IMR-90 (cell line): ENCODE results near the gene UGT1A7. TPM values are rescaled to one million over a fixed set of nuclear protein-coding genes. Genes with fewer than 3 reads are reported as not detected.

ENCODE experiments used
- ATAC-seq: fragments of 200-7000 bp; cut with Tn5 transposase; 2 replicates; pipeline ENCODE4 v1.9.1; 2020; ENCODE audit warnings: low read depth, mild to moderate bottlenecking, moderate library complexity
- BruUV-seq: library from RNA; stranded (reverse); fragments of 400-500 nt; replicated peaks from 2 replicates; lab custom pipeline; 2021; lab: Mats Ljungman, UMichigan
- CTCF ChIA-PET: fragments of 300-600 bp; formaldehyde crosslinking; extraction: SDS; loops from one replicate; lab custom pipeline; 2021; ENCODE audit warnings: antibody characterized with exemption; lab: Yijun Ruan, JAX
- POLR2A ChIA-PET: fragments of 300-600 bp; sonication (Branson Sonifier 250); formaldehyde crosslinking; loops from one replicate; lab custom pipeline; 2022; ENCODE audit warnings: antibody characterized with exemption; ENCODE audit not compliant: unreplicated experiment; lab: Charles Lee
- DNase-seq: peaks from one replicate; pipeline ENCODE4 v3.0.0; 2013
- H2AFZ ChIP-seq: replicated peaks from 2 replicates; pipeline ENCODE3; 2013; ENCODE audit warnings: low read length, mild to moderate bottlenecking; ENCODE audit not compliant: poor library complexity
- H2AK5ac ChIP-seq: 2 replicates; pipeline ENCODE4 v1.6.1; 2013; ENCODE audit warnings: low read depth, low read length, inconsistent platforms
- H2AK9ac ChIP-seq: replicated peaks from 2 replicates; pipeline ENCODE3; 2013; ENCODE audit warnings: mild to moderate bottlenecking, low read depth, low read length, moderate library complexity; ENCODE audit not compliant: poor library complexity
- H2BK120ac ChIP-seq: 2 replicates; pipeline ENCODE4 v1.6.1; 2013; ENCODE audit warnings: low read depth, low read length, inconsistent platforms
- H2BK15ac ChIP-seq: 3 replicates; pipeline ENCODE4 v1.6.1; 2013; ENCODE audit warnings: low read depth, low read length, inconsistent platforms
- H2BK20ac ChIP-seq: 2 replicates; pipeline ENCODE4 v1.6.1; 2013; ENCODE audit warnings: low read depth, mild to moderate bottlenecking, inconsistent platforms, low read length, moderate library complexity
- H2BK5ac ChIP-seq: 2 replicates; pipeline ENCODE4 v1.6.1; 2013; ENCODE audit warnings: mild to moderate bottlenecking, low read depth, low read length, inconsistent platforms; ENCODE audit not compliant: poor library complexity, severe bottlenecking
- H3K14ac ChIP-seq: replicated peaks from 2 replicates; pipeline ENCODE4 v1.6.1; 2013; ENCODE audit warnings: low read depth, low read length, inconsistent platforms
- H3K18ac ChIP-seq: 2 replicates; pipeline ENCODE4 v1.6.1; 2013; ENCODE audit warnings: low read depth, low read length, control low read depth
- H3K23ac ChIP-seq: 2 replicates; pipeline ENCODE4 v1.6.1; 2013; ENCODE audit warnings: low read depth, low read length, inconsistent platforms
- H3K27ac ChIP-seq: 2 replicates; pipeline ENCODE4 v1.5.1; 2013; ENCODE audit warnings: mild to moderate bottlenecking, control low read depth, low read length; ENCODE audit not compliant: insufficient read depth
- H3K27me3 ChIP-seq: 2 replicates; pipeline ENCODE4 v1.6.1; 2013; ENCODE audit warnings: low read length; ENCODE audit not compliant: control insufficient read depth, insufficient read depth
- H3K36me3 ChIP-seq: 2 replicates; pipeline ENCODE4 v1.6.1; 2013; ENCODE audit warnings: low read length, mixed read lengths; ENCODE audit not compliant: control insufficient read depth, insufficient read depth
- H3K4ac ChIP-seq: 2 replicates; pipeline ENCODE4 v1.6.1; 2013; ENCODE audit warnings: low read depth, low read length, inconsistent platforms
- H3K4me1 ChIP-seq: 2 replicates; pipeline ENCODE4 v1.6.1; 2013; ENCODE audit warnings: low read length, mixed read lengths; ENCODE audit not compliant: control insufficient read depth, insufficient read depth
- H3K4me2 ChIP-seq: 2 replicates; pipeline ENCODE4 v1.6.1; 2013; ENCODE audit warnings: low read depth, mild to moderate bottlenecking, control low read depth, low read length, moderate library complexity
- H3K4me3 ChIP-seq: 2 replicates; pipeline ENCODE4 v1.5.1; 2013; ENCODE audit warnings: low read depth, mild to moderate bottlenecking, control low read depth, low read length, moderate library complexity; ENCODE audit not compliant: insufficient read depth
- H3K56ac ChIP-seq: 2 replicates; pipeline ENCODE4 v1.6.1; 2013; ENCODE audit warnings: low read length, inconsistent platforms; ENCODE audit not compliant: insufficient read depth; ENCODE audit errors: extremely low read depth
- H3K79me1 ChIP-seq, 2 experiments: 2 replicates each; pipeline ENCODE4 v1.6.1; 2013; ENCODE audit warnings: low read length in 2 of 2, inconsistent platforms in 1 of 2, low read depth in 1 of 2
- H3K9ac ChIP-seq: 2 replicates; pipeline ENCODE4 v1.6.1; 2013; ENCODE audit warnings: low read depth, low read length, control low read depth
- H3K9me1 ChIP-seq: 2 replicates; pipeline ENCODE4 v1.6.1; 2013; ENCODE audit warnings: low read length, inconsistent platforms; ENCODE audit not compliant: insufficient read depth
- H3K9me3 ChIP-seq: 2 replicates; pipeline ENCODE4 v1.6.1; 2013; ENCODE audit warnings: low read length; ENCODE audit not compliant: control insufficient read depth, insufficient read depth
- H4K20me1 ChIP-seq: 2 replicates; pipeline ENCODE4 v1.6.1; 2013; ENCODE audit warnings: low read length, inconsistent platforms; ENCODE audit not compliant: insufficient read depth
- H4K5ac ChIP-seq: 2 replicates; pipeline ENCODE4 v1.6.1; 2013; ENCODE audit warnings: mild to moderate bottlenecking, low read depth, low read length, control low read depth
- H4K8ac ChIP-seq, 2 experiments: 2 replicates each; pipeline ENCODE4 v1.6.1; 2013; ENCODE audit warnings: low read depth in 2 of 2, low read length in 2 of 2, control low read depth in 1 of 2, inconsistent platforms in 1 of 2
- H4K91ac ChIP-seq: 2 replicates; pipeline ENCODE4 v1.6.1; 2013; ENCODE audit warnings: low read depth, low read length, inconsistent platforms; ENCODE audit not compliant: insufficient read depth
- BHLHE40 ChIP-seq: fragments of 150-350 bp; IDR thresholded peaks from 2 replicates; pipeline ENCODE4 v1.6.1; 2016; ENCODE audit warnings: mild to moderate bottlenecking, low read depth, low read length
- CEBPB ChIP-seq: IDR thresholded peaks from 2 replicates; pipeline ENCODE4 v1.6.1; 2012; ENCODE audit warnings: low read depth, low read length, improper control_type of control experiment
- CHD1 ChIP-seq: IDR thresholded peaks from 2 replicates; pipeline ENCODE4 v1.6.1; 2012; ENCODE audit warnings: low read depth, low read length, improper control_type of control experiment
- CTCF ChIP-seq: conservative IDR thresholded peaks from 2 replicates; pipeline ENCODE4 v1.5.1; 2012; ENCODE audit warnings: mild to moderate bottlenecking, low read depth, low read length, improper control_type of control experiment
- FOS ChIP-seq: fragments of 150-350 bp; IDR thresholded peaks from 2 replicates; pipeline ENCODE4 v1.6.1; 2016; ENCODE audit warnings: low read depth, low read length
- POLR2A ChIP-seq: IDR thresholded peaks from 2 replicates; pipeline ENCODE4 v1.6.1; 2012; ENCODE audit warnings: mild to moderate bottlenecking, low read depth, low read length
- RCOR1 ChIP-seq: IDR thresholded peaks from 2 replicates; pipeline ENCODE4 v1.6.1; 2012; ENCODE audit warnings: mild to moderate bottlenecking, low read length, improper control_type of control experiment; ENCODE audit not compliant: insufficient replicate concordance
- WGBS, 2 experiments: methylation state at CpG; one replicate each; pipeline versions ENCODE4 v1.1.5 to v1.1.7; 2013; ENCODE audit warnings: missing lambda C conversion rate in 2 of 2; ENCODE audit not compliant: insufficient read length in 1 of 2; ENCODE audit errors: extremely low coverage in 2 of 2; 5-methylcytosine and 5-hydroxymethylcytosine counted together
- dilution Hi-C: fragments of 300-500 bp; cut with HindIII; formaldehyde crosslinking; loops from one replicate; pipeline ENCODE4 v1.14.3; 2018; ENCODE audit warnings: low sequenced_read_pairs; ENCODE audit not compliant: unreplicated experiment
- in situ Hi-C: fragments of 300-500 bp; cut with MboI; formaldehyde crosslinking; loops from 3 replicates; pipeline ENCODE4 v1.14.3; 2019; ENCODE audit warnings: low sequenced_read_pairs, inconsistent platforms, mixed read lengths
- intact Hi-C: fragments of 100-400 bp; cut with micrococcal nuclease; formaldehyde crosslinking; loops from 2 replicates; pipeline ENCODE4 v1.10.0; 2022
- polyA plus RNA-seq, 3 experiments: library from polyadenylated mRNA; depleted of rRNA; stranded (reverse); fragments of >200 nt; gene quantifications; 2 replicates each; pipeline ENCODE4 v1.2.3, GENCODE V29; 2012; ENCODE audit warnings: low replicate concordance in 1 of 3
- total RNA-seq: library from RNA; depleted of rRNA; stranded (reverse); fragments of >200 nt; gene quantifications from 2 replicates; pipeline ENCODE4 v1.2.3, GENCODE V29; 2012
- TF ChIP-seq, protein P1 (sequence below): fragments of 150-350 bp; IDR thresholded peaks from 2 replicates; pipeline ENCODE4 v1.6.1; 2017; ENCODE audit warnings: mild to moderate bottlenecking, antibody characterized with exemption, low read length, low read depth

The UGT1A7 gene
- total and polyA plus RNA-seq, 2 of the 4 experiments (the other 2 are of a cell fraction): not detected

DNA sequence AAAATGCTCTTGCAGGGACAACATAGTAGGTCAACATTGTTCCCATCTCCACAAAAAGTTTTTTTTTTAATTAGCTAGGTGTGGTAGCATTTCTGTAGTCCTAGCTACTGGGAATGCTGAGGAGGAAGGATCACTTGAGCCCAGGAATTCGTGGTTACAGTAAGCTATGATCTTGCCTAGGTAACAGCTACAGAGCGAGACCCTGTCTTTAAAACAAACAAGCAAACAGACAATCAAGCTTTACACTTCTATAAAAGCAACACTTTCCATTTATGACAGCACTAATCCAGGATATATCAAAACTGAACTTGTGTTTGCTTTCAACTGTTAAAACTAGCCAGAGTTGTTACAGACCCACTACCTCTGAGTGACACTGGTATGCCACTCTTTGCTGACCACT, 59.2 kb downstream of the UGT1A7 start:
- intact Hi-C loops: no loop called here
- Histone ChIP-seq H2AK9ac (no peak overlapping the region), H3K9me1 (no peaks in the 10 kb centered on the region), H3K9ac (no peak overlapping the region), H3K23ac (no peak overlapping the region), H2BK5ac (no peak overlapping the region), H4K20me1 (no peaks in the 10 kb centered on the region), H3K9me3 (no peaks in the 10 kb centered on the region), H3K27ac (no peak overlapping the region), H3K56ac (no peak overlapping the region), H4K5ac (no peak overlapping the region), H2BK120ac (no peak overlapping the region), H3K36me3 (no peaks in the 10 kb centered on the region), H3K14ac (no peak overlapping the region), H3K4me2 (no peak overlapping the region), H3K4me3 (no peak overlapping the region), H3K79me1 (no peaks in the 10 kb centered on the region), H2BK15ac (no peak overlapping the region), H3K4ac (no peak overlapping the region), H3K4me1 (no peaks in the 10 kb centered on the region), H4K91ac (no peak overlapping the region), H3K27me3 (no peaks in the 10 kb centered on the region; the same call in 1 of the 2 replicates), H2BK20ac (no peak overlapping the region), H3K18ac (no peak overlapping the region), H4K8ac (no peak overlapping the region), H2AFZ (no peak overlapping the region), H2AK5ac (no peak overlapping the region)
- TF ChIP-seq BHLHE40 (no peak), CEBPB (no peak), POLR2A (no peak), RCOR1 (no peak), FOS (no peak), CHD1 (no peak), CTCF (no peak)
- TF ChIP-seq, protein P1, sequence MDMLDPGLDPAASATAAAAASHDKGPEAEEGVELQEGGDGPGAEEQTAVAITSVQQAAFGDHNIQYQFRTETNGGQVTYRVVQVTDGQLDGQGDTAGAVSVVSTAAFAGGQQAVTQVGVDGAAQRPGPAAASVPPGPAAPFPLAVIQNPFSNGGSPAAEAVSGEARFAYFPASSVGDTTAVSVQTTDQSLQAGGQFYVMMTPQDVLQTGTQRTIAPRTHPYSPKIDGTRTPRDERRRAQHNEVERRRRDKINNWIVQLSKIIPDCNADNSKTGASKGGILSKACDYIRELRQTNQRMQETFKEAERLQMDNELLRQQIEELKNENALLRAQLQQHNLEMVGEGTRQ: no peak
- dilution Hi-C loops: no loop called here
- ChIA-PET POLR2A (no interaction called here), CTCF (no interaction called here)
- ATAC-seq (no peak), DNase-seq (no peak)
- in situ Hi-C loops: no loop called here
- no CpG with 5 or more reads among the region's 2 CpGs for WGBS, 2 experiments
- BruUV-seq: no TSS peak
